Liver (tissue), 3 donors: Measurements from ENCODE around the gene TEKTIP1.

Experiments used
- EGR1 ChIP-seq, 2 donors: IDR thresholded peaks; 2 replicates each; pipeline ENCODE4 v1.6.1; 2016 to 2018; ENCODE audit warnings: antibody characterized with exemption in 2 of 2, low read depth in 2 of 2
- RAD21 ChIP-seq, 2 donors: IDR thresholded peaks; 2 replicates each; pipeline ENCODE4 v1.6.1; 2016; ENCODE audit warnings: antibody characterized with exemption in 2 of 2, mild to moderate bottlenecking in 2 of 2
- TAF1 ChIP-seq: conservative IDR thresholded peaks from 2 replicates; pipeline ENCODE4 v1.6.1; 2016; ENCODE audit warnings: antibody characterized with exemption, mild to moderate bottlenecking
- YY1 ChIP-seq: IDR thresholded peaks from 2 replicates; pipeline ENCODE4 v1.6.1; 2016; ENCODE audit warnings: antibody characterized with exemption, mild to moderate bottlenecking
- TF ChIP-seq, protein P1 (sequence below): fragments of 150-350 bp; IDR thresholded peaks from 2 replicates; pipeline ENCODE4 v1.5.1; 2017; ENCODE audit warnings: improper control_type of control experiment, low read depth, low read length; ENCODE audit not compliant: missing input control
- TF ChIP-seq, protein P2 (sequence below): IDR thresholded peaks from 2 replicates; pipeline ENCODE4 v1.6.1; 2016; ENCODE audit warnings: antibody characterized with exemption, mild to moderate bottlenecking
- TF ChIP-seq, protein P3 (sequence below): IDR thresholded peaks from 2 replicates; pipeline ENCODE4 v1.6.1; 2016; ENCODE audit warnings: antibody characterized with exemption
- donor health status: healthy.
- donor health status: healthy.

- TF ChIP-seq, protein P1, sequence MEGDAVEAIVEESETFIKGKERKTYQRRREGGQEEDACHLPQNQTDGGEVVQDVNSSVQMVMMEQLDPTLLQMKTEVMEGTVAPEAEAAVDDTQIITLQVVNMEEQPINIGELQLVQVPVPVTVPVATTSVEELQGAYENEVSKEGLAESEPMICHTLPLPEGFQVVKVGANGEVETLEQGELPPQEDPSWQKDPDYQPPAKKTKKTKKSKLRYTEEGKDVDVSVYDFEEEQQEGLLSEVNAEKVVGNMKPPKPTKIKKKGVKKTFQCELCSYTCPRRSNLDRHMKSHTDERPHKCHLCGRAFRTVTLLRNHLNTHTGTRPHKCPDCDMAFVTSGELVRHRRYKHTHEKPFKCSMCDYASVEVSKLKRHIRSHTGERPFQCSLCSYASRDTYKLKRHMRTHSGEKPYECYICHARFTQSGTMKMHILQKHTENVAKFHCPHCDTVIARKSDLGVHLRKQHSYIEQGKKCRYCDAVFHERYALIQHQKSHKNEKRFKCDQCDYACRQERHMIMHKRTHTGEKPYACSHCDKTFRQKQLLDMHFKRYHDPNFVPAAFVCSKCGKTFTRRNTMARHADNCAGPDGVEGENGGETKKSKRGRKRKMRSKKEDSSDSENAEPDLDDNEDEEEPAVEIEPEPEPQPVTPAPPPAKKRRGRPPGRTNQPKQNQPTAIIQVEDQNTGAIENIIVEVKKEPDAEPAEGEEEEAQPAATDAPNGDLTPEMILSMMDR, result no peak
- TF ChIP-seq TAF1 (no peak), EGR1 (IDR thresholded peaks at IDR 0.05; ENCODE audit: low read depth in 2 of 2) (no peak), YY1 (no peak), RAD21 (IDR thresholded peaks at IDR 0.05) (no peak)
- TF ChIP-seq, protein P2, sequence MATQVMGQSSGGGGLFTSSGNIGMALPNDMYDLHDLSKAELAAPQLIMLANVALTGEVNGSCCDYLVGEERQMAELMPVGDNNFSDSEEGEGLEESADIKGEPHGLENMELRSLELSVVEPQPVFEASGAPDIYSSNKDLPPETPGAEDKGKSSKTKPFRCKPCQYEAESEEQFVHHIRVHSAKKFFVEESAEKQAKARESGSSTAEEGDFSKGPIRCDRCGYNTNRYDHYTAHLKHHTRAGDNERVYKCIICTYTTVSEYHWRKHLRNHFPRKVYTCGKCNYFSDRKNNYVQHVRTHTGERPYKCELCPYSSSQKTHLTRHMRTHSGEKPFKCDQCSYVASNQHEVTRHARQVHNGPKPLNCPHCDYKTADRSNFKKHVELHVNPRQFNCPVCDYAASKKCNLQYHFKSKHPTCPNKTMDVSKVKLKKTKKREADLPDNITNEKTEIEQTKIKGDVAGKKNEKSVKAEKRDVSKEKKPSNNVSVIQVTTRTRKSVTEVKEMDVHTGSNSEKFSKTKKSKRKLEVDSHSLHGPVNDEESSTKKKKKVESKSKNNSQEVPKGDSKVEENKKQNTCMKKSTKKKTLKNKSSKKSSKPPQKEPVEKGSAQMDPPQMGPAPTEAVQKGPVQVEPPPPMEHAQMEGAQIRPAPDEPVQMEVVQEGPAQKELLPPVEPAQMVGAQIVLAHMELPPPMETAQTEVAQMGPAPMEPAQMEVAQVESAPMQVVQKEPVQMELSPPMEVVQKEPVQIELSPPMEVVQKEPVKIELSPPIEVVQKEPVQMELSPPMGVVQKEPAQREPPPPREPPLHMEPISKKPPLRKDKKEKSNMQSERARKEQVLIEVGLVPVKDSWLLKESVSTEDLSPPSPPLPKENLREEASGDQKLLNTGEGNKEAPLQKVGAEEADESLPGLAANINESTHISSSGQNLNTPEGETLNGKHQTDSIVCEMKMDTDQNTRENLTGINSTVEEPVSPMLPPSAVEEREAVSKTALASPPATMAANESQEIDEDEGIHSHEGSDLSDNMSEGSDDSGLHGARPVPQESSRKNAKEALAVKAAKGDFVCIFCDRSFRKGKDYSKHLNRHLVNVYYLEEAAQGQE, result no peak
- TF ChIP-seq, protein P3, sequence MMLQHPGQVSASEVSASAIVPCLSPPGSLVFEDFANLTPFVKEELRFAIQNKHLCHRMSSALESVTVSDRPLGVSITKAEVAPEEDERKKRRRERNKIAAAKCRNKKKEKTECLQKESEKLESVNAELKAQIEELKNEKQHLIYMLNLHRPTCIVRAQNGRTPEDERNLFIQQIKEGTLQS, result no peak
Measured at GRCh38 chr19:3497757-3498520, 41.0 kb upstream of the TEKTIP1 start.
